ENCODE results near the gene LGALS3BP. TPM values are rescaled to one million over a fixed set of nuclear protein-coding genes. Genes with fewer than 3 reads are reported as not detected.

Gene LGALS3BP
- total RNA-seq, 1 donor from 2014 or later, result 129 TPM

DNA sequence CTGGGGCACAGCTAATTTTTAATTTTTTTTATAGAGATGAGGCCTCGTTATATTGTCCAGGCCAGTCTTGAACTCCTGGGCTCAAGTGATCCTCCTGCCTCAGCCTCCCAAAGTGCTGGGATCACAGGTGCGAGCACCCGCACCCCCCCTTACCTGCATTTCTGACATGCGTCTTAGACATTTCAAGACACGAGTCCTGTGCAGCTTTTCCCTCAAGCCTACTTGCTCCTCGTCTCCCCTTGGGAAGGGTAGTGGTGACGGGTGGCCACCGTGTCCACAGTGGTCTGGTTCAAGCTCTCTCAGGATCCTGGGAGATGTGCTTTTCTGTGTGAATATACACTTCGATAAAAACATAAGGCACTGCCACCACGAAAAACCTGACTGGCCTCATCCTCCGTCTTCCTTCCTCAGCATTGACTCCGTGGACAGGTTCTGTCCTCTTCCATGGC lies 20.2 kb upstream of the LGALS3BP start:
- DNase-seq (ENCODE audit: extremely low read depth, low read depth, low spot score), result no peak

DNA sequence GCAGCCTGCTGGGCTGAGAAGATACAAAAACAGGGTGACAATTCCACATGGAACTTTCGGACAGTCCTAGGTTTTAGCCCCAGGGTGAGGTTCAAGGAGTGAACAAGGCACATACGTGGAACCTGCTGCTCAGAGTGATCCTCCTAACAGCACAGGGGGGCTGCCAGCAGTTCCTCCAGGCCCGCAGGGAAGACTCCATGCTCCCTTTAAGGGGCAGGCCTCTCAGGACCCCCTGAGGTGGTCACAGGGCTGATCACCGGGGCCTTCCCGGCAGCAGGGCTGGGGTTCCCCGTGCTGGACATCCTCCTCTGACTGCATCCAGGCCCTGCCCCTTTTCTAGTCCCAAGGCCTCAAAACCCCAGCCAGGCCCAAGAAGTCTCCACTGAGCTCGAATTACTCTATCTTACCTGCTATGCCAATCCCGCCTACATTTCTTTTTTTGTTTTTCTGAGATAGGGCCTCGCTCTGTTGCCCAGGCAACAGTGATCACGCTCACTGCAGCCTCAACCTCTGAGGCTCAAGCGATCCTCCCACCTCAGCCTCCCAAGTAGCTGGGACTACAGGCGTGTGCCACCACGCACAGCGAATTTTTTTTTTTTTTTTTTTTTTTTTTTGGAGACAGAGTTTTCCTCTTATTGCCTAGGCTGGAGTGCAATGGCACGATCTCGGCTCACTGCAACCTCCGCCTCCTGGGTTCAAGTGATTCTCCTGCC lies 19.5 kb upstream of the LGALS3BP start:
- no peak for DNase-seq (ENCODE audit: extremely low read depth, low read depth, low spot score)

DNA sequence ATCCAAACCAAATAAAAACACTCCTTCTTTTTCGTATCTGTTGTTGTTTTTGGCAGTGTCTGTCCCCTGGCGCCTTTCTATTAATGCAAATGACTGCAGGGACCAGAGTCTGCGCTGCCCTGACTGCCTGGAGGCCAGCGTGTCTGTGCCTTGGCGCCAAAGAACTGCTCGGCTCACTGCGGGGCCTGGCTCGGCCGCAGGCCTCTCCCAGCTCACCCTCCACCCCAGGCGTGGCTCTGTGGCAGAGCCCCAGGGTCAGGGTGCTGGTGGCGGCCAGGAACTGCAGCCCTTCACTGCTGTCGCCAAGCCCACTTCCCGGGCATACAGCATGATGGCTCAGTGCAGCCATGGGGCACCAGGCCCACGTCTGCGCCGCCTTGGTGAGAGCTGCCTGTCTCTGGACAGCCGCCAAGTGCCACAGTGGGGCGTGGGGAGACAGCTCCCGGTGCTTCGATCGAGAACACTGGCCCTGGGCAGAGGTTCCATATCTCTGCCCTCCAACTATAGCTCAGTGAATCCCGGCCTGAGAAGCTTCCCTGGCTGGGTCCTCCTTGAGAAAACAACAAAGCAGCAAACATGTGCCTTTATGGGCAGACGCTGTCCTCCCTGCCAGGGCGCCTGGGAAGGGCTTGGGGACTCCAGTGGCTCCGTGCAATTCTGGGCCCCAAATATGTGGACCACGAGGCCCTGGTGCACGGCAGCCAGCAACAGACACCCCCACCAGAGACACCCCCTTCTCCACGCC lies 18.8 kb upstream of the LGALS3BP start:
- no peak for DNase-seq (ENCODE audit: extremely low read depth, low read depth, low spot score)

DNA sequence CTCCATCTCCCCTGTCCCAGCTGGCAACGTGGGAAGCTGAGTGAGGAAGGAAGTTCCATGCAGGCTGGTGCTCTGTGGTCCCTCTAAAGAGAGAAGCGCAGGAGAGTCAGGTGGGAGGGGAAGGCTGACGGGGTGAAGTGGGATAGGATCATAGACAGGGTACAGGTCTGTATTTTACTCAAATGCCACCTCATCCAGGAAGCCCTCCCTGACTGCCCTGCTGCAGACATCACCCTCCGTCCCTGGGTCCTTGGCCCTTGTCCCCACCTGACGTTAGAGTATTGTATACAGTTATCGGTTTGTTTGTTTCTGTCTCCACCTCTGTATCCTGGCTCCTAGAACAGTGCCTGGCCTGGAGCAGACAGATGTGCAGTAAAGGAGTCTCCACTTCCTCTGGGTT lies 18.2 kb upstream of the LGALS3BP start:
- no peak for DNase-seq (ENCODE audit: extremely low read depth, low read depth, low spot score)

DNA sequence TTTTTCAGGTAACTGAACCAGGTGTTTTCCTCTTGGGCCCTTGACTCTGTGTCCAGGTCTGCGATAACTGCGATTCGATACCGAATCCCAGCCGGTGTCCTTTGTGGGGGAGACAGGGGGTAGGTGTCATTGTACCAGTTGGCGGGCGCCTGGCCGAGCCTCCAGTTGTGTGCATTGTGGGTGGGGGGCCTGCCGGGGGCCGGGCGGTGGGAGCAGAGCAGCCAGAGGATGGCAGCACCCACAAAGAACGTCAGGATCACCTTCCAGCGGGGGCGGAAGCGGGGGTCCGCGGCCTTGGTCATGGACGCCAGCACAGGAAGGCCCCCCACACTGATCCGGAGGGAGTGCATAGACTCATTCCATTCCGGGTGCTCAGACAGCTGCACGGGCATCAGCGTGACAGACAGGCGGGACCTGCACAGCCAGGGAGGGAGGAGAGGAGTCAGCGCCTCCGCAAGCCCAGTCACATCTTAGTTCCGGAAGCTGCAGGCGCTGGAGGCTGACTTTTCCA lies 17.6 kb upstream of the LGALS3BP start:
- no peak for DNase-seq (ENCODE audit: extremely low read depth, low read depth, low spot score)

DNA sequence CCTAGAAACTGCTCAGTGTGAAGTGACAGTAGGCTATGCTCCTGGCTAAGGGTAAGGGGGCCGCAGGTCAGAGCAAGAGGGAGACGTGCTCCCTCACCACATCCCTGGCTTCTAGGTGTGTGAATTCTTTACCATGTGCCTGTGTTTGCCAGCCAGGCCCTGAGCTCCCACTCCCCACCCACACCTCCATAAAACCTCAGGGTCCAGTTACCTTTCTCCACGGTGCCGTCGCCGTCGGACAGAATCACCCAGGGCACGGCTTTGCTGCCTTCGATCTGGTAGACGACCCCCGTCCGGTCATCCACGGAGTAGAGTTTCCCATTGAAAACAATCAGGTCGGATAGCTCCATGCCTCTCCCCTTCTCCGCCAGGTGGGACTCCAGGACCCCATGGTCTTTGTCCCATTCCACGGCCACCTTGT lies 17.1 kb upstream of the LGALS3BP start:
- DNase-seq (ENCODE audit: extremely low read depth, low read depth, low spot score), result no peak

DNA sequence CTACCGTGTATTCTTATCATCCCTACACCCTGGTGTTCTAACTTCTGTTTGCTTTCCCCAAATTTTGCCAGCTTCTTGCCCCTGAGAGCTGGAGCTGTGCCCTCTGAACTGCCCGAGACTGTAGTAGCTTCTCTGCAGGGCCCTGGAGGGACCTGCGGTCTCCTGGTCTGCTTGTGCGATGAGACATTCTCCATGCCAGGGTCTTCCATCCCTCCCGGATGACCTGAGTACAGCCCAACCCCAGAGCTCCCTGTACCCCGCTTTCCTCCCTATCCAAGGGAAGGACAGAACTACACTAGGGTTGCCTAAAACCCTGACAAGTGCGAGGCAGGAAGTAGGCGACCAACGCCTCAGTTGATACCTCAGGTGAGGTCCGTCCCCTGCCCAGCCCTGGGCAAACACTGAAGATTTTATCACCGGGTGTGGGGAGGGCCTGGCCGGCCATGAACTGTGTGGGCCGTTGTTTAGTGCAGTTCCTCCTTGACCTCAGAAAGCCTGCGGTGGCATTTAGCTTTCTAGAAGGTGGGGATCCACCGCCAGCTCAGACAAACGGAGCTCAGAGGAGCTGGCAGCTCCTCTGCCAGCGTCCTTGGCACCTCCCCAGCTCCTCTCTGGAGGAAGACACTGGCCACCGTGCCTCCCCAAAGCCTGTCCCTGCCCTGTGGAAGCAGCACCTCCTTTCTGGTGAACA lies 16.2 kb upstream of the LGALS3BP start:
- no peak for DNase-seq (ENCODE audit: extremely low read depth, low read depth, low spot score)

DNA sequence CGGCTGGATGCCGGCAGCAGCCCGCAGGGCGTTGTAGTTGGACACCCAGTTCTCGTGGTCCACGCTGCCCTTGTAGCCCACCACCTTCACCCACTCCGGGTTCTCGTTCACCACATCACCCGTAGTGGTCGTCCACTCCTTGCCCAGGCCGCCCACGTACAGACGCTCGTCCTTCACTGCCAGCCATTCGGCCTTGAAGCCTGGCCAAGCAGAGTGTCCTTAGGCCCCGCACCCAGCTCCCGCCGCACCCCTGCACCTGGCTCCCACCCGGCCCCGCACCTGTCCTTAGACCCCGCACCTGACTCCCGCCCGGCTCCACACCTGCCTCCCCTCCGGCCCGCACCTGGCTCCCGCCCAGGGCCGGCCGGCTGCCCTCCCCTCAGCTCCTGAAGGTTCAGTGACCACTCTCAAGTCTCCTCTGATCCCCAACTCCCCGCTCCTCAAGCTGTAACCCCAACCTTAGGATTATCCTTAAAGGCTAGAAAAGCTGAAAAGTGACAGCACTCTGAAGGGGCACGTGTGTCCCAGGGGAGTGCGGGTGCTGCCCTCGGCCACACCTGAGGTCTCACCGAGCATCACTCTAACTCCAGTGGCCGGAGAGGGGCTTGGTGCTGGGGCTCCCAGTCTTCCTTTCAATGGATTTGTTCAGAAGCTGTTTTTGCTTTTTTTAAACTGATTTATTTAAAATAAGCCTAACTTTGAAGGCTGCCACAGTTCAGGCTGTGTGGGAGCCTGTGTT lies 15.5 kb upstream of the LGALS3BP start:
- DNase-seq (ENCODE audit: extremely low read depth, low read depth, low spot score), result no peak

DNA sequence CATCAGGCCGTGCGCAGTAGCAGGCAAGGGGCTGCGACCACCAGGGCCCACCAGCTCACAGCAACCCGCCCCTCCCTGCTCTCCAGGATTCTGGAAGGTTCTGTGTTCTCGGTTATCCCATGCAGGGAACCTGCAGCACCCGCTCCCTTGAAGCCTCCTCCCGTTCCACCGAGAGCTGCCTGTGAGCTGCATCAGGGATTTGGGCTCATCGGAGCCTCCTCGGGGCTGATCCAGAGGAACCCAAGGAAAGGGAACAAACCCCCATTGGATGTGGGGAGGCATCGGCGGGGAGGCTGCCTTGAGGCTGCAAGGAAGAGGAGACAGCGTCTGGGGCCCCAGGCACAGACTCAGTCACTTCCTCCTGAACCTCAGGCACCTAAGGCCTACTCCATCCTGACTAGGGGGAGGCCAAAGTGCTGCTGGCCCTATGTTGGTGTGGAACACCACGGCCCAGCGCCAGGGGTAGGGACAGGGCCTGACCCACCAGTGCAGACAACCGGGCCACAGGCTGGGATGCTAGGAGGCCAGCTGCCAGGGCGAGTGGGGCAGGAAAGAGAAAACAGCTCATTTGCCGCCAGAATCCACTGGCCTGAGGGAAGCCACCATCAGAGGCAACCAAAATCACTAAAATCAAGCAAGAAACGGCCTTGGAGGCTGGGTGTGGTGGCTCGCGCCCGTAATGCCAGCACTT lies 14.4 kb upstream of the LGALS3BP start:
- no peak for DNase-seq (ENCODE audit: extremely low read depth, low read depth, low spot score)

DNA sequence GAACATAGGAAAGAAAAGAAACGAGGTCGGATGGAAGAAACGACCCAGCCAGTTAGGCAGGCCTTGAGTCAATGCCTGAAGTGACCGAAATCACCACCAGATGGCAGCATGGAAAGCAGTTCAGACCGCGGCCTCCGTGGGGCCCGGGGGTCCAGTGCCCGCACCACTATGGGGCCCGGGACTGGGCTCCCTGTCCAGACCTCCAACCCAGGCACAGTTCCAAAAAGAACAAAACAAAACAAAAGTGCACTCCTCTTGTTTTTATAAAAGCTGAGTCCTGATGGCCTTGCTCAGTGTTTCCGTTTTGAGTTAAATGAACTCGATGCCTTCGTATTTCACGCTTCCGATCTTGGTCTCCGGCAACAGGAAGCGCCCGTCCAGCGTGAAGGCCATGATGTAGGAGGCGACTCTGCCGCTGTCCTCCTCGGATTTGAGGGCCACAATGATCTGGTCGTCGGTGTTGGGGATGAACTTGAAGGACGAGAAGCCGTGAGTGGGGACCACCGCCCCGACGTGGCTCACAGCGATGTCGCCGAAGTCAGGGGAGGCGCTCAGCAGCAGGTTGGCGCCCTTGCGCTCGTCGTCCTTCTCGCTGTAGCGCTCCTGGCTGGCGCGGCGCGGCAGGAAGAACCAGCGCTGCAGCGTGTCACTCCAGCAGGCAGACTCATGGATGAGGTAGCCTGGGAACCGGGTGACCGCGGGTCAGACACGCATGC lies 13.7 kb upstream of the LGALS3BP start:
- DNase-seq (ENCODE audit: extremely low read depth, low read depth, low spot score), result no peak

DNA sequence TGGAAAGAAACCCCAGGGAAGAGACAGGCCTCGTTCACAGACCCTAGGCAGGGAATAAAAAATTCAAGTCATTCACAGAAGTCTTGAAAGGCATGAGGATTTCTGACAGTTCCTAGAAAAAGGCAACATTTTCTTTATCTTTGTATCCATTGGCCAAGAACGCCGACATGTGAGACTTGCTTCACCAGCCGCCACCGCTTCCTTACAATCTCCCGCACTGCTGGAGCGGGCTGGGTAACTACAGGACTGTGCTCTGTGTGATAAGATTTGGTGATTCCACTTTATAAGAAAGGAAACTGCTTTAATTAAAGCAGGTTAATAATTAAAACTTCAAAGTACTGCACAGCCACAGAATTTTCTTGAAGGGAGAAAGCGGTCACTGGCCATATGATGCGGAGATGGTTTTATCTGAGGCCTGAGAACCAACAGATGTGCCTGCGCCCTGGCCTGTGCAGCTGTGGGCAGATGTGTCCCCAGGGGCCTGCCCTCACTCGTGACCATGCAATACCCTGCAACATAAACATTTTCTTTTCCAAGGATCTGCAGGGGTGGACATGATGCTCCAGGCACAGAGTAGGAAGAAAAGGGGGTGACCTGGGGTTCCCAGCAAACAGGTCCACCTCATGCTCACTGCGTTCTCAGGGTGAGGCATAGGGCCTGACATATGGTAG lies 13.0 kb upstream of the LGALS3BP start:
- DNase-seq (ENCODE audit: extremely low read depth, low read depth, low spot score), result no peak

DNA sequence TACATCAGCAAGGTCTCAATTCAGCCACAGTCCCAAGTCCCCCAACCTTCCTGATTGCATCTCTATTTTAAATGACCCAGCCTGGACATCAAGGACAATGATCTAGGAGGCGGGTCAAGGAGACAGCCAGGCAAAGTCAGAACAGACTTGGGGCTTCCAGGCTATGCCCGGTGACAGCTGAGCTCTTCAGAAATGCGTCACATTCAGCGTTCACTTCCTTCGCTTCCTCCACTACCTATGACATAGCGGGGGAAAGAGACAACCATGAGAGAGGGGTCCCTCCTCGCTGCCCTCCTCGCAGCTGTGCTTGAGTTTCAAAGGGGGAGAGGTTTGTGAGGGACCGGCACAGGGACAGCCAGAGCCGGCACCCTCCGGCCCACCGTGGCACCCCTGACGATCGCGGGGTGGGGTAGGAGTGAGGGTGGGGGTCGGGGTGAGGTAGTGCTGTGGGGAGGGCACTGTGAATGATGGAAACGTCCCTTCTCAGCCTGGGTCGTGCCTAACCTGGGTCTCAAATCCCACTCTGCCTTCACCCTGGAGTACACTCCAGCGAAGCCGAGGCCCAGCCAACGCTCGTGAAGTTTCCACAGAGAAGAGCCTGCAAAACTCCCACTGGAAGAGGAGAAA lies 12.3 kb upstream of the LGALS3BP start:
- DNase-seq (ENCODE audit: extremely low read depth, low read depth, low spot score), result no peak

DNA sequence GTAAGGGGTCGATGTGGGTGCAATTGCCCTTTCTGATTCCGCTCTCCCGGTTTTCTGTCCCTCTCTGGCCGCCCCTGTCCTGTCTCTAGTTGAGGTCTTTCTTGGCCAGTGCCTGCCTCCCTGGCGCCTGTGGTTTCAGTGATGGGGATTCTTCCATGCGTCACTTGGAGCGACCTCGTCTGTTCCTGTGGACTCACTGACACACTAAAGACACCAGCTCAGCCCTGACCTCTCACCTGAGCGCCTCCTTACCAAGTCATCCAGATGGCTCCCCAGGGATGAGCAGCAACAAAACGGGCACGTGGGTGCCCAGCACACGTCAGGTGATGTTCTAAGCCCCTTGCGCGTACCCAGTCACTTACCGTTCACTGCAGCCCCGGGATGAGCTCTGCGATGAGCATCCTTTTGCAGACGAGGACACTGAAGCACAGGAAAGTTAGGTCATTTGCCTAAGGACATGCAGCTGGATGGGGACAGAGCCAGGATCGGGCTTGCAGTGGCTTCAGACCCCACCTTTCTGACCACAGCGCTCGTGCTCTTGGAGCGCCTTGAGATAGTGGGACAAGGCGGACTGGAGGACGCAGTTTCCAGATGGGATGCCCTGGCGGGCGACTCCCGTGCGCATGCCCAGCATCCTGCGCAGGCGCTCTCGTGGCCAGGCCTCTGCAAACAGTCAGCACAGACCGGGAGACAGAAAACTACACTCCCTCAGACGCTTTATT lies 11.5 kb upstream of the LGALS3BP start:
- no peak for DNase-seq (ENCODE audit: extremely low read depth, low read depth, low spot score)

DNA sequence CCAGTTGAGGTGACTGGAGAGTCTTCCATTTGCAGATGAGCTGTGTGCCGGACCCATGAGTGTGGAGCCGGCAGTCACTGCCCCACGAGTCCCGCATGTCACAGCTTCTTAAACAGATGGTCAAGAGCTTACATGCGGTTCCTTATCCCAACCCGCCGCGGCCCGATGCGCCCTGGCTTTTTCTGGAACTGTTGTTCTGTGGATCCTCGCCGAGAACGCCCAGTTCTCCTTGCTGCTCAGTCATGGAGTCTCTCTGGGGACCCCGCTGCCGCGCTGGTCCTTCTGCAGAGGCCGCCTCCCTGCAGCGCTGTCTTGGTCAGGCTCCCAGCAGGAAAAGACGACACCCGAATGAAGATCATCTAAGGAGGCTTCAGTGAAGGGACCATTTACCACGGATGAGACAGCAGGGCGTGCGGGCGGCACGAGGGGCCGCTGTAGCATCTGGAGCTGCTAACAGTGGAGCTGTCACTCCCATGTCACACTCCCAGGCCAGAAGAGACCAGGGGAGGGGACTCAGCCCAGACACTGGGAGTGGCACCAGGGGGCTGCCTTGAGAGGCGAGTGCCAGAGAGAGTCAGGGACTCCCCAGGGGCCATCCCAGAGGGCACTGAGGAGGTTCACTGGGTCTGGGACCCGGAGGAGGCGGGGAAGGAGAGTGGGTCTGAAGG lies 10.8 kb upstream of the LGALS3BP start:
- DNase-seq (ENCODE audit: extremely low read depth, low read depth, low spot score), result no peak

DNA sequence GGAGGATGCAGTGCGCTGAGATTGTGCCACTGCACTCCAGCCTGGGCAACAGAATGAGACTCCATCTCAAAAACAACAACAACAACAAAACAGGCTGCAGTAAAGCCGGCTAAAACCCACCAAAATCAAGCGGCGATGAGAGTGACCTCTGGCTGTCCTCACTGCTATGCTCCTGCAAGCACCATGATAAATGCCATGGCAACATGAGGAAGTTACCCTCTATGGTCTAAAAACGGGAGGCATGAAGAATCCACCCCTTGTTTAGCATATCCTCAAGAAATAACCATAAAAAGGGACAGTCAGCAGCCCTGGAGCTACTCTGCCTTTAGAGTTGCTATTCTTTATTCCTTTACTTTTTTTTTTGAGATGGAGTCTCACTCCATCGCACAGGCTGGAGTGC lies 8.4 kb upstream of the LGALS3BP start:
- DNase-seq (ENCODE audit: extremely low read depth, low read depth, low spot score), result no peak

DNA sequence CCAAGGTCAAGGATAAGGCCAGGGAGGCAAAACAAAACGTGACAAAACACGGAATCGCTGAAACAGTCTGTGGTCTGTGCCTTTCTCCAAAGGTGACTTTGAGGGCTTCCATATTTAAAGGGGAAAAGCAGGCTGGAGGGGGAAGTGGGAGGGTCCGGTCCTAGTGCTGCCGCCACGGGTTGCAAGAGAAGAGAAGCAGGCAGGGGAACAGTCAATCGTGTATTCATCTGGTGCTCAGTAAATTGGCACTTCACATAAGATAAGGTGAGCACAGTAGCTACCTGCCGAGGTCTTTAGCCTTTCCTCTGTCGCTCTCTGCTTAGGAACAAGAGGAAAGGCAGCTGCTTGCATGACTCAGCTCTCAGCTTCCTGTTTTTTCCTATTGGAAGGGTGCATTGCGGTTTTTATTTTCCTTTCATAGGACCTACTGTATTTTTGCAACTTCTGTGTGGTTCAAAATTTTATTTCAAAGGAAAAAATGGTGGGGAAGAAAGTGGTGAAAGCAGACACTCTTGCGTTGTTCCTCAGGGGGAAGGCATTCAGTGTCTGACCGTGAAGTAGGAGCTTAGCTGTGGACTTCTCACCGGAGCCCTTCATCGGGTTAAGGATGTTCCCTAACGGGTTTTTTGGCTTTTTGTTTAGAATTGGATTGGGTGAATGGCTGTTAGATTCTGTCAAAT lies 7.1 kb upstream of the LGALS3BP start:
- DNase-seq (ENCODE audit: extremely low read depth, low read depth, low spot score), result no peak
